Fibroblast of lung (primary cell): ENCODE data around the gene SLC25A10. TPM values are rescaled to one million over a fixed set of nuclear protein-coding genes. Genes with fewer than 3 reads are reported as not detected.
"Not testable (repeated sequence)": the region's sequence is repeated elsewhere in the genome, so short reads cannot be mapped to it uniquely, and the experiment has no call there.

Experiments used
- DNase-seq, 2 donors: peaks; one replicate each; pipeline versions ENCODE4 v3.0.0 to v3.0.0-alpha.2; 2010; ENCODE audit warnings: low read depth in 2 of 2
- H2AFZ ChIP-seq: 2 replicates; pipeline ENCODE4 v1.5.1; 2012; ENCODE audit warnings: low read length, control low read depth, inconsistent platforms
- H3K27ac ChIP-seq: 2 replicates; pipeline ENCODE4 v1.5.1; 2011; ENCODE audit warnings: low read length, control low read depth; ENCODE audit not compliant: insufficient read depth
- H3K27me3 ChIP-seq: 2 replicates; pipeline ENCODE4 v1.5.1; 2011; ENCODE audit warnings: mild to moderate bottlenecking, low read length; ENCODE audit not compliant: control insufficient read depth, insufficient read depth
- H3K36me3 ChIP-seq: 2 replicates; pipeline ENCODE4 v1.5.1; 2011; ENCODE audit warnings: low read length; ENCODE audit not compliant: control insufficient read depth, insufficient read depth
- H3K4me1 ChIP-seq: 2 replicates; pipeline ENCODE4 v1.5.1; 2011; ENCODE audit warnings: low read length; ENCODE audit not compliant: control insufficient read depth, insufficient read depth; ENCODE audit errors: extremely low read depth
- H3K4me2 ChIP-seq: 2 replicates; pipeline ENCODE4 v1.5.1; 2011; ENCODE audit warnings: low read length, control low read depth; ENCODE audit not compliant: insufficient read depth; ENCODE audit errors: extremely low read depth
- H3K4me3 ChIP-seq, 4 experiments: fragments of 200-600 bp in 1 of 4; sonication (generic) in 1 of 4; replicated peaks in 1 of 4; 2 replicates each; pipeline ENCODE4 v1.5.1; 2011 to 2016; ENCODE audit warnings: low read length in 4 of 4, low read depth in 3 of 4, mild to moderate bottlenecking in 3 of 4, control low read depth in 2 of 4, inconsistent platforms in 1 of 4, mixed read lengths in 1 of 4; ENCODE audit not compliant: insufficient read depth in 1 of 4; ENCODE audit errors: control extremely low read depth in 1 of 4
- H3K79me2 ChIP-seq: 2 replicates; pipeline ENCODE4 v1.5.1; 2012; ENCODE audit warnings: mild to moderate bottlenecking, low read length, inconsistent platforms; ENCODE audit not compliant: control insufficient read depth, insufficient read depth
- H3K9ac ChIP-seq: 2 replicates; pipeline ENCODE4 v1.5.1; 2011; ENCODE audit warnings: mild to moderate bottlenecking, low read length, control low read depth; ENCODE audit not compliant: insufficient read depth
- H3K9me3 ChIP-seq: 2 replicates; pipeline ENCODE4 v1.5.1; 2012; ENCODE audit warnings: low read depth, low read length; ENCODE audit not compliant: control insufficient read depth, insufficient read depth
- H4K20me1 ChIP-seq: 2 replicates; pipeline ENCODE4 v1.5.1; 2011; ENCODE audit warnings: low read length; ENCODE audit not compliant: control insufficient read depth, insufficient read depth; ENCODE audit errors: extremely low read depth
- EZH2 ChIP-seq: IDR thresholded peaks from 2 replicates; pipeline ENCODE4 v1.5.1; 2012; ENCODE audit warnings: low read length, control low read depth, mild to moderate bottlenecking; ENCODE audit errors: missing control alignments
- polyA plus RNA-seq, 2 donors: library from polyadenylated mRNA; depleted of rRNA in 1 of 2; stranded (reverse) in 1 of 2; unstranded in 1 of 2; fragments of >200 nt; gene quantifications; 2 replicates each; pipeline ENCODE4 v1.2.1, GENCODE V29; 2011 to 2012; ENCODE audit warnings: missing spikeins in 1 of 2
- total RNA-seq: library from RNA; depleted of rRNA; stranded (reverse); fragments of >200 nt; gene quantifications from 2 replicates; pipeline ENCODE4 v1.2.1, GENCODE V29; 2014
- TF ChIP-seq, protein P1 (sequence below), 2 donors: IDR thresholded peaks in 1 of 2; conservative IDR thresholded peaks in 1 of 2; 1 replicate in 1 of 2; 2 replicates in 1 of 2; pipeline ENCODE4 v1.5.1; 2011 to 2012; ENCODE audit warnings: low read length in 2 of 2, control low read depth in 1 of 2, inconsistent platforms in 1 of 2, low read depth in 1 of 2, mild to moderate bottlenecking in 1 of 2

SLC25A10 gene
- total and polyA plus RNA-seq, 2 donors (not counting 1 experiment from before 2014, with no cell fraction given) = 3.7 to 5.8 TPM

DNA sequence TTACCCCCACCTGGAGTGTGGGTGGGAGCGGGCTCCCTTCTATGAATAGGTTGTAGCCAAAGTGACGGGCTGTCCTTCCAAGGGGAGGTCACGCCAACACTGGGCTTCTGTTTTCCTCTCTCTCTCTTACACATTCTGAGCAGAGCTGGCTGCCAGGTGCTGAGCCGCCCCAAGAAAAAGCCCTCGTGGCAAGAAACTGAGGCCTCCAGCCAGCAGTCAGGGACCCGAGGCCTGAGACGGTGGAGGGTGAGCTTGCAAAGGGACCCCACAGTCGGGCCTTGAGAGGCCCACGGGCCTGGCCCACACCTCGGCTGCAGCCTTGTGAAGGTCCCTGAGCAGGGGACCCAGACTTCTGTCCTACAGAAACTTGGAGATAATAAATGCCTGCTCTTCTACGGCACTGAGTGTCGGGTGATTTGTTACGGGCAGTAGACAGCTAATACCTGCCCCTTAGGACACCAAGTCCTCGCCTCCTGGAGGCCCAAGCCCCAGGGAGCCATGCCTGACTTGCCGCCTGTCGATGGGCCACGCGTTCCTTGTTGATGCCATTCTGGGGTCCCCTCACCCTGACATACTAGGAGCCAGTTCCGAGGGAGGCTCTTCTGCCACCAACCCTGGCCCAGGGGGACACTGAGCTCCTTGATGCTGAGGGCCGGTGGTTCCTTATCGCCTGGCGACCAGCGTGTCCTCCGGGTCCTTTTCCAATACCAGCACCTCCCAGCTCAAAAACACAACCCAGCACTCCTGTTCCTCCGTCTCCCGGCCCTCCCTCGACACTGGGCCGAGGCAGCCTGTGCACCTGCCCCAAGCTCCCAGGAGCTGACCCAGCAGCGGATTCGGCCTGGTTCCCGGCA lies 26.1 kb downstream of the SLC25A10 start:
- peaks cover 5% of the 10 kb centered on the region for H3K4me1 ChIP-seq
- H3K9ac ChIP-seq = no peak overlapping the region
- no peaks in the 10 kb centered on the region for H3K36me3 ChIP-seq
- H3K27me3 ChIP-seq = no peaks in the 10 kb centered on the region
- H3K79me2 ChIP-seq = no peaks in the 10 kb centered on the region
- no peak for DNase-seq
- H3K4me3 ChIP-seq = no peak overlapping the region
- no peak overlapping the region for H3K4me2 ChIP-seq
- no peak overlapping the region for H3K27ac ChIP-seq
- no peaks in the 10 kb centered on the region for H3K9me3 ChIP-seq
- H2AFZ ChIP-seq = no peak overlapping the region
- TF ChIP-seq, protein P1, sequence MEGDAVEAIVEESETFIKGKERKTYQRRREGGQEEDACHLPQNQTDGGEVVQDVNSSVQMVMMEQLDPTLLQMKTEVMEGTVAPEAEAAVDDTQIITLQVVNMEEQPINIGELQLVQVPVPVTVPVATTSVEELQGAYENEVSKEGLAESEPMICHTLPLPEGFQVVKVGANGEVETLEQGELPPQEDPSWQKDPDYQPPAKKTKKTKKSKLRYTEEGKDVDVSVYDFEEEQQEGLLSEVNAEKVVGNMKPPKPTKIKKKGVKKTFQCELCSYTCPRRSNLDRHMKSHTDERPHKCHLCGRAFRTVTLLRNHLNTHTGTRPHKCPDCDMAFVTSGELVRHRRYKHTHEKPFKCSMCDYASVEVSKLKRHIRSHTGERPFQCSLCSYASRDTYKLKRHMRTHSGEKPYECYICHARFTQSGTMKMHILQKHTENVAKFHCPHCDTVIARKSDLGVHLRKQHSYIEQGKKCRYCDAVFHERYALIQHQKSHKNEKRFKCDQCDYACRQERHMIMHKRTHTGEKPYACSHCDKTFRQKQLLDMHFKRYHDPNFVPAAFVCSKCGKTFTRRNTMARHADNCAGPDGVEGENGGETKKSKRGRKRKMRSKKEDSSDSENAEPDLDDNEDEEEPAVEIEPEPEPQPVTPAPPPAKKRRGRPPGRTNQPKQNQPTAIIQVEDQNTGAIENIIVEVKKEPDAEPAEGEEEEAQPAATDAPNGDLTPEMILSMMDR (conservative IDR thresholded peaks at IDR 0.05 in 1 of 2, IDR thresholded peaks at IDR 0.05 in 1 of 2; ENCODE audit: low read depth in 1 of 2, low read length in 2 of 2) = no peak
- TF ChIP-seq EZH2 = no peak
- H4K20me1 ChIP-seq = no peaks in the 10 kb centered on the region

DNA sequence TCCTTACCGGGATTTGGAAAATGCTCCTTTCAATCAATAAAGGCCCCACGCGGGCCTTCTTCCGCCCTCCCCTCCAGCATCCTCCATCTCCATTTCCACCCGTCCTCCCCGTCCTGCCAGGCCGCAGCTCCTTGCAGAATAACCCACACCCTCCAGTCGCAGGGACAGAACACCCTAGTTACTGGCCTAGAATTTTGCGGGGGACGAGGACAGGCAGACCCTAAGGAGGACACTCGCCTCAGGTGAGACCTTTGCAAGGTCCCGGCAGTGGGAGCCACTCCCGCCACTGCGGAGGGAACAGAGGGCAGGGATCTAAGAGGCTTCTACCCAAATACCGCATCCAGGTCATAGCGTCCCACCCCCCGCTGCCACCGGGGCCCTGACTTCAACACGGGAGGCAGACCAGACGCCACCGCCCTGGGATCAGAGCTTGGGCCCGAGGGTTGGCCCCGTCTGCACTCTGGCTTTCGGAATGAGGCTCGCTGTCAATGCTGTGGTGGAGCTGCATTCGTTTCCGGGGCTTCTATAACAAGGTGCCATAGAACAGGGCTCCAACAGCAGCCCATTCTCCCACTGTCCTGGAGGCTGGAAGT lies 26.8 kb downstream of the SLC25A10 start:
- Histone ChIP-seq H3K79me2 (no peaks in the 10 kb centered on the region), H2AFZ (no peak overlapping the region), H3K9me3 (no peaks in the 10 kb centered on the region), H3K4me2 (no peak overlapping the region), H3K36me3 (no peaks in the 10 kb centered on the region), H3K27me3 (no peaks in the 10 kb centered on the region), H4K20me1 (no peaks in the 10 kb centered on the region), H3K4me1 (peaks cover 5% of the 10 kb centered on the region), H3K4me3 (no peak overlapping the region), H3K27ac (no peak overlapping the region), H3K9ac (no peak overlapping the region)
- TF ChIP-seq, protein P1 (conservative IDR thresholded peaks at IDR 0.05 in 1 of 2, IDR thresholded peaks at IDR 0.05 in 1 of 2; ENCODE audit: low read depth in 1 of 2, low read length in 2 of 2) = no peak
- no peak for TF ChIP-seq EZH2
- no peak for DNase-seq

DNA sequence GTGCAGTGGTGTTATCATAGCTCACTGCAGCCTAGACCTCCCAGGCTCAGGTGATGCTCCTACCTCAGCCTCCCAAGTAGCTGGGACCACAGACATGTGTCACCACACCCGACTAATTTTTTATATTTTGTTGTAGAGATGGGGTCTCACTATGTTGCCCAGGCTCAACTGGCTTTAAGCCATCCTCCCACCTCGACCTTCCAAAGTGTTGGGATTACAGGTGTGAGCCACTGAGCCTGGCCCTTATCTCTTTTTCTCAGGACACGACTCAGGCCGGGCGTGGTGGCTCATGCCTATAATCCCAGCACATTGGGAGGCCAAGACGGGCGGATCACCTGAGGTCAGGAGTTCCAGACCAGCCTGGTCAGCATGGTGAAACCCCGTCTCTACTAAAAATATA lies 27.5 kb downstream of the SLC25A10 start:
- not testable (repeated sequence) for H3K9ac ChIP-seq, H3K36me3 ChIP-seq

More for the DNA sequence above, 27.5 kb downstream of the SLC25A10 start:
- H3K4me3 ChIP-seq, DNase-seq, H3K79me2 ChIP-seq, H3K27ac ChIP-seq, H3K4me2 ChIP-seq, H4K20me1 ChIP-seq, H3K27me3 ChIP-seq, H2AFZ ChIP-seq, H3K4me1 ChIP-seq, H3K9me3 ChIP-seq: not testable (repeated sequence)
